Activated T-helper 1 cell treated with anti-CD3 and anti-CD28 coated beads, Interleukin-12 subunit alpha, Interleukin-12 subunit beta, Interleukin-2, Interleukin-4 antibody, amounts not matched to agents 30 ng/mL and 10 ng/mL and 1 ng/mL, durations not matched to agents 14 hours and 24 hours and 36 hours (primary cell): Measurements from ENCODE around the gene RNPS1. TPM values are rescaled to one million over a fixed set of nuclear protein-coding genes. Genes with fewer than 3 reads are reported as not detected.
"Not testable (repeated sequence)": the region's sequence is repeated elsewhere in the genome, so short reads cannot be mapped to it uniquely, and the experiment has no call there.

Source experiments
- DNase-seq: peaks from one replicate; pipeline ENCODE4 v3.0.0; 2021; ENCODE audit warnings: low spot score
- H3K27ac Mint-ChIP-seq: one replicate; pipeline ENCODE4 v1.8.0; 2021; ENCODE audit warnings: mild to moderate bottlenecking, mixed read lengths
- H3K27me3 Mint-ChIP-seq: one replicate; pipeline ENCODE4 v1.8.0; 2022; ENCODE audit warnings: mild to moderate bottlenecking, moderate library complexity, mixed read lengths; ENCODE audit not compliant: insufficient read depth
- H3K36me3 Mint-ChIP-seq: one replicate; pipeline ENCODE4 v1.8.0; 2021; ENCODE audit warnings: low read depth, mixed read lengths
- H3K4me1 Mint-ChIP-seq: one replicate; pipeline ENCODE4 v1.8.0; 2021; ENCODE audit warnings: low read depth, mixed read lengths
- H3K4me3 Mint-ChIP-seq: one replicate; pipeline ENCODE4 v1.8.0; 2021; ENCODE audit warnings: mild to moderate bottlenecking, moderate library complexity, mixed read lengths
- H3K9me3 Mint-ChIP-seq: one replicate; pipeline ENCODE4 v1.8.0; 2021; ENCODE audit warnings: mixed read lengths
- intact Hi-C: fragments of 100-400 bp; cut with micrococcal nuclease; formaldehyde crosslinking; loops from one replicate; pipeline ENCODE4 v1.15.1; 2024
- total RNA-seq: library from RNA; stranded (reverse); gene quantifications from 2 replicates; pipeline ENCODE4 v1.2.3, GENCODE V29; 2022

Gene RNPS1
- total RNA-seq, 1 donor from 2014 or later = 398 TPM

DNA sequence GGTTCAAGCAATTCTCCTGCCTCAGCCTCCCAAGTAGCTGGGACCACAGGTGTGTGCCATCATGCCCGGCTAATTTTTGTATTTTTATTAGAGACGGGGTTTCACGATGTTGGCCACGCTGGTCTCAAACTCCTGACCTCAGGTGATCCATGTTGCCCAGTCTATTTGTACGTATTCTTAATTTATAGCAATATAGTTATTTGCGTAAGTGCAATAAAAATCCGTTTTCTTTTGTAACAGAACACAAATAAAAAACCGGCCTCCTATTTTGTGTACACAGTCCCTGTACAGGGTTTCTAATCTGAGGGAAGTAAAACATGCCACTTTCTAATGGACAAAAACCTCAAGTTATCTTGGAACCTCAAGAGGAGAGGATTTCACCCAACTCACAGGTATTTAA, 7.7 kb downstream of the RNPS1 start:
- H3K27me3 Mint-ChIP-seq = no peaks in the 10 kb centered on the region
- H3K27ac Mint-ChIP-seq = no peak overlapping the region
- H3K36me3 Mint-ChIP-seq = peaks cover 49% of the 10 kb centered on the region
- peaks cover 20% of the 10 kb centered on the region for H3K4me1 Mint-ChIP-seq
- intact Hi-C loops = loop anchor here (10.0 kb wide), 1 partner anchor 235 kb away; the partner anchor contains the start of gene NHERF2
- no peak overlapping the region for H3K4me3 Mint-ChIP-seq
- no peaks in the 10 kb centered on the region for H3K9me3 Mint-ChIP-seq
- DNase-seq = no peak

DNA sequence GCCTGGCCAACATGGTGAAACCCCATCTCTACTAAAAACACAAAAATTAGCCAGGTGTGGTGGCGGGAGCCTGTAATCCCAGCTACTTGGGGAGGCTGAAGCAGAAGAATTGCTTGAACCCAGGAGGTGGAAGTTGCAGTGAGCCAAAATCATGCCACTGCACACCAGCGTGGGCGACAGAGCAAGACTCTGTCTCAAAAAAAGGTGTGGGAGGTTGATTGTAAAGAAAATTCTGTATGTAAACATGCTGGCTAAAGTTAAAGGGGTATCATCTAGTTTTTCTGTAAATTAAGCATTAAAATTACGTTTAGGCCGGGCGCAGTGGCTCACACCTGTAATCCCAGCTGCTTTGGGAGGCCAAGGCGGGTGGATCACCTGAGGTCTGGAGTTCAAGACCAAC, 9.4 kb downstream of the RNPS1 start:
- H3K4me1 Mint-ChIP-seq, H3K27me3 Mint-ChIP-seq, H3K27ac Mint-ChIP-seq, DNase-seq, H3K4me3 Mint-ChIP-seq, H3K9me3 Mint-ChIP-seq, intact Hi-C loops: not testable (repeated sequence)
- H3K36me3 Mint-ChIP-seq = peaks cover 52% of the 10 kb centered on the region

DNA sequence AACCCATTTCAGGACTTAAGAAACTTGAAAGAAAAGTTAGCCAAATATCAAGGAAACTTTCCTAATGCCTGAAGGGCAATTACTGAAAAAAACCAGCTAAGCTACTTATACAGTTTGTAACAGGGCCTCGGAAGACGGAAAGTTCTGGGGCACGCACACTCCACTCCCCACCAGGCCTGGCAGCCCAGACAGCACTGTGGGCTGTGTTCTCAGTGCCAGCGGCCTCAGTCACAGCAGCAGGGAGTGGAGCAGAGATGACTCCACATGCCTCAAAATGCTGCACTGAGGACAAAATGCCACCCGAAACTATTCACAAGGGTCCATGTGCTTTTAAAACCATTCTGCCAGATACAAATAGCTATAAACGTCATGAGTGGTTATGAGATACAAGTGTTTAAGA, 10.2 kb downstream of the RNPS1 start:
- no peaks in the 10 kb centered on the region for H3K9me3 Mint-ChIP-seq
- H3K4me3 Mint-ChIP-seq = no peak overlapping the region
- H3K4me1 Mint-ChIP-seq = peaks cover 13% of the 10 kb centered on the region
- H3K27me3 Mint-ChIP-seq = no peaks in the 10 kb centered on the region
- peaks cover 55% of the 10 kb centered on the region for H3K36me3 Mint-ChIP-seq
- no peak for DNase-seq
- H3K27ac Mint-ChIP-seq = no peak overlapping the region
- intact Hi-C loops = loop anchor here (1.0 kb wide), 1 partner anchor 9 kb away; no protein-coding TSS in a partner anchor

DNA sequence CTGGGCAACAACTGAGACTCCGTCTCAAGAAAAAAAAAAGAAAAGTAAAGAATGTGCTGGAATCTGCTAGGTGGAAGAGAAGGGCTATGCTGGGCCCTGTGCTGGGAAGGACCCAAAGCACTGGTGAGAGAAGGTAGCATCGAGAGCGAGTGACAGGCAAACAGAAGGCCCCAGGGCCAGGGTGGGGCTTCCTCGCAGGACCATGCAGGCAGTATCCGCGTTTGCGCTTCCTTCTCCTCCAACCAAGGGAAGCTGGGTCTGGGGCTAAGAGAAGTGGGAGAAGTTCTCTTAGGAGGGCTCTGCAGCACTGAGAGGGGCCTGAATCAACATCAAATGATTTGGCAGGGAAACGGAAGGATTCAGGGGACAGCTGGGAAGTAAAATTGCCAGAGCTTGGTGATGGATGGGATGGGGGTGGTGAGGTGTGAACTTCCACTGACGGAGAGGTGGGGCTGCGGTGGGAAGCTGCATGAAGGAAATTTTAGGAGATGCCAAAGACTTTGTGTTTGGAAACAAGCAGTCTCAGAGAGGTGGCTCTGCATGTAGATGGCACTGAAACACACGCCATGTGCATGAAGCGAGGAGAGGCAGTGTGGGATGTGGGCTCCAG, 11.3 kb downstream of the RNPS1 start:
- Mint-ChIP-seq H3K9me3 (no peaks in the 10 kb centered on the region), H3K4me3 (no peak overlapping the region), H3K27ac (no peak overlapping the region), H3K36me3 (peaks cover 47% of the 10 kb centered on the region), H3K4me1 (peaks cover 13% of the 10 kb centered on the region), H3K27me3 (no peaks in the 10 kb centered on the region)
- intact Hi-C loops = loop anchor here (1.0 kb wide), 1 partner anchor 10 kb away; no protein-coding TSS in a partner anchor
- DNase-seq = no peak

DNA sequence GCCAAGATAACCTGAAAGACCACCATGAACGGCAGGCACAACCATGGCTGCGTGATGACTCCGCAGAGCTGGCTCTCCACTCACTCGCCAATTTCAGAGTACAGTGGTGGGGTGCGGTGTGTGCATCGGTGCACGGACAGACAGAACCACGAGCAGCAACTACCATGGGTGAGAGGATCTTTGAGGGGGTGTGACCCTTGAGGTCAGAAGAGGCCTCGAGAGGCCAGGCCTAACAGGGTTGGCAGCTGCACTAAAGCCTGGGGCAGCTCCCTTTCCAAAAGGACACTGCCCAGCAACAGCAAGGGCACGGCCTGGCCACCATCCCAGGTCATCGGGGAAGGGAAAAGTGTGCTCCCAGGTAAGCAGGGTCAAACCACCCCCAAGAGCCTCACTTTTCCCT, 14.6 kb downstream of the RNPS1 start:
- Mint-ChIP-seq H3K9me3 (no peaks in the 10 kb centered on the region), H3K27ac (peak overlapping the region; percentile 48)
- intact Hi-C loops = no loop called here

DNA sequence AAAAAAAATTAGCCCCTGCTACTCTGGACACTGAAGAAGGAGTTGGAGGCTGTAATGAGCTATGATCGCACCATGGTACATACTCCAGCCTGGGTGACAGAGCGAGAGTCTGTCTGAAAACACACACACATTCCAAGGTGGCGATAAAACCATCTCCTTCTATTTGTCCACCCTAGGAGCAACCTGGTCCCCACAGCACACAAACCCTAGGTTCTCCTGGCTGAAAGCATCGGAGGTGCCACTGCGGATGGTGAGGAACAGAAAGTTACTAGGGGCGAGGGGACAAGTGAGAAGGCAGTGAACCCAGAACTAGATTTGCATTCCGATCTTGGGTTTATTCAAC, 15.1 kb downstream of the RNPS1 start:
- peaks cover 13% of the 10 kb centered on the region for H3K4me1 Mint-ChIP-seq
- no peak for DNase-seq
- H3K9me3 Mint-ChIP-seq = no peaks in the 10 kb centered on the region
- H3K27me3 Mint-ChIP-seq = no peaks in the 10 kb centered on the region
- H3K36me3 Mint-ChIP-seq = peaks cover 36% of the 10 kb centered on the region
- no peak overlapping the region for H3K4me3 Mint-ChIP-seq
- peak overlapping the region; percentile 70 for H3K27ac Mint-ChIP-seq
- intact Hi-C loops = no loop called here

More for the DNA sequence above, 14.6 kb downstream of the RNPS1 start:
- peaks cover 38% of the 10 kb centered on the region for H3K36me3 Mint-ChIP-seq
- no peaks in the 10 kb centered on the region for H3K27me3 Mint-ChIP-seq
- H3K4me3 Mint-ChIP-seq = no peak overlapping the region
- H3K4me1 Mint-ChIP-seq = peaks cover 13% of the 10 kb centered on the region
- no peak for DNase-seq

DNA sequence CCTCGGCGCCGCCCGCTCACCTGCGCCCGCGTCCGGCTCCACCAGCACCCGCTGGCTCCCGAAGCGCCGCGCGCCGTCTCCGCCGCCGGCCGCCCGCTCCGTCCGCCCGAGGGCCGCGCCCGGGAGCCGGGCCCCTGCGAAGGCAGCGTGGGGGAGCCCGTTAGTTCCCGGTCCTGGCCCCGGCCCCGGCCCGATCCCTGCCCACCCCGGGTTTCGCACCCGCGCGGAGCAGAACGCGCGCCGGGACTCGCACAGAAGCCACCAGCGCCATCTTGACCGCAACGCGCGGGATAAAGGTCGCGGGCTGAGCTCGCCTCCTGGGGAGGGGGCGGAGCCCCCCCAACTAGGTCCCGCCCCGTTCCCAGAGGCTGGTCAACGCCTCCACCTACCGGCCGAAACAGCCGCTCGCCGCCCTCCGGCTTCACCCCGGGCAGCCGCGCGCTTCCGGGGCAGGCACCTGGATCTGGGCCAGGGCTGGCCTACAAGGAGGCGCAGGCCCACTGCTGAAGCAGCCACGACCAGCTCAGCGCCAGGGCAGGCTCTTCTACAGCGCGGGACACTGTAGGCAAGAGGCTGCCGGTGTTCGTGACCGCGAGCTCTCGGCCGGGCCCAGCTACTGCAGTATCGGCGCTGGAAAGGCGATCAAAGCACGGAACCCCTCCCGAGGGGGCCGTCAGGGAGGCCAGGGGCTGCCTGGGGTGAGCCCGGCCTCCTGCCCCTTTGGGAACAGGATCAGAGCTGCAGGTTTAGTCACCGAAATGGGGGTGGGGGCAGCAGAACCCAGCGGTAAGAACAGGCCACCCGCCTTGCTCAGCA, 16.4 kb downstream of the RNPS1 start, which contains the start of gene ECI1:
ECI1 (minus strand) TSS at position 292 of the 816 bp plus-strand sequence; CDS start at position 271, 21 bp downstream.
- Mint-ChIP-seq H3K36me3 (peaks cover 26% of the 10 kb centered on the region), H3K27ac (peak within 1 kb of the TSS; percentile 94), H3K27me3 (no peaks in the 10 kb centered on the region), H3K4me3 (peak within 1 kb of the TSS; percentile 91), H3K4me1 (peaks cover 8% of the 10 kb centered on the region), H3K9me3 (no peaks in the 10 kb centered on the region)
- intact Hi-C loops = loop anchor here (1.0 to 2.0 kb wide), 6 partner anchors 17 to 178 kb away; partner anchors contain the start of genes CCNF, E4F1, MLST8 and RNPS1
- DNase-seq = peak; percentile 80

DNA sequence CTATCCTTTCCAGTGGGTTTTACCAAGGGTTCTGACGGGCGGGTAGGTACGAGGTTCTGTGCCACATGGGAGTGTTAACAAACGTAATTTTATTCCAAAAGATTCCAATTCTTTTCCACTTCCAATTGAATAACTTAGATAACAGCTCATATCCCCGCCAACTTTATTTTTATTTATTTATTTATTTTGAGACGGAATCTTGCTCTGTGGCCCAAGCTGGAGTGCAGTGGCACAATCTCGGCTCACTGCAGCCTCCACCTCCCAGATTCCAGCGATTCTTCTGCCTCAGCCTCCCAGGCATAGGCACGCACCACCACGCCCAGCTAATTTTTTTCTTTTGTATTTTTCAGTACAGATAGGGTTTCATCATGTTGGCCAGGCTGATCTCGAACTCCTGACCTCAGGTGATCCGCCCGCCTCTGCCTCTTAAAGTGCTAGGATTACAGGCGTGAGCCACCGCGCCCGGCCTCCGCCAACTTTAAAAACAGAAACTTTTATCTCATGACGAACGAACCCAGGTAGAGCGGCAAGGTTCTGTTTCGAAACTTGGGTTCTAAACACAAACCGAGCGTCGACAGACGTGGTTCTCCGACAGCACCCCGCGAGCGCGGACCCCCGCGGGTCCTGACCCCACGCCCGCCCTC, 17.2 kb downstream of the RNPS1 start:
- no peaks in the 10 kb centered on the region for H3K27me3 Mint-ChIP-seq
- H3K36me3 Mint-ChIP-seq = peaks cover 22% of the 10 kb centered on the region
- peaks cover 5% of the 10 kb centered on the region for H3K4me1 Mint-ChIP-seq
- H3K27ac Mint-ChIP-seq = peak overlapping the region; percentile 94
- DNase-seq = peak; percentile 34
- no peaks in the 10 kb centered on the region for H3K9me3 Mint-ChIP-seq
- peak overlapping the region; percentile 91 for H3K4me3 Mint-ChIP-seq
- intact Hi-C loops = loop anchor here (1.0 to 2.0 kb wide), 6 partner anchors 18 to 179 kb away; partner anchors contain the start of genes CCNF, E4F1, MLST8 and RNPS1

DNA sequence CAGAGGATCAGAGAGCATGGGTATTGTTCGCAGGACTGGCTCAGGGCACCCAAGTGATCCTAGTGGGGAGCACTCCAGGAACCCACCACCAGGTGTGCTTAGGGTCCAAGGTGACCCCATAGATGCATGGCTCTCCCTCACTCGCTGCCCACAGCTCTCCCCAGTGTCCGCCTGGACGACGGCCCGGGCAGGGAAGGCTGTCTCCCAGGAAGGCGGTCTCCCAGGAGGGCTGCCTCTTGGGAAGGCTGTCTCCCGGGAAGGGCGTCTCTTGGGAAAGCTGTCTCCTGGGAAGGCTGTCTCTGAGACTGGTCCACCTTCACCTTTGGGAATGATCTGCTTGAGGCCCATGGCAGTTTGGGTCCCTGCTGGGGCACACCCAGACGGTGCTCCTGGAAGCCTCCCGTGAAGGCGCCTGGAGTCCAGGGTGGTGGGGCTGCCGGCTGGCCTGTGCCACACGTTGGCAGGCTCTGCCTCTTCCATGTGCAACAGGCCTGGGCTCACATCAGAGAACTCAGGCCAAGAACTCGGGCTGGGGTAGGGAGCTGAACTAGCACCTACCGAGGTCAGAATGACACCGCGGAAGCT, 21.5 kb downstream of the RNPS1 start:
- DNase-seq = no peak
- Mint-ChIP-seq H3K36me3 (peaks cover 8% of the 10 kb centered on the region), H3K4me3 (no peak overlapping the region), H3K27me3 (no peaks in the 10 kb centered on the region), H3K27ac (no peak overlapping the region), H3K9me3 (no peaks in the 10 kb centered on the region), H3K4me1 (no peaks in the 10 kb centered on the region)
- intact Hi-C loops = no loop called here

DNA sequence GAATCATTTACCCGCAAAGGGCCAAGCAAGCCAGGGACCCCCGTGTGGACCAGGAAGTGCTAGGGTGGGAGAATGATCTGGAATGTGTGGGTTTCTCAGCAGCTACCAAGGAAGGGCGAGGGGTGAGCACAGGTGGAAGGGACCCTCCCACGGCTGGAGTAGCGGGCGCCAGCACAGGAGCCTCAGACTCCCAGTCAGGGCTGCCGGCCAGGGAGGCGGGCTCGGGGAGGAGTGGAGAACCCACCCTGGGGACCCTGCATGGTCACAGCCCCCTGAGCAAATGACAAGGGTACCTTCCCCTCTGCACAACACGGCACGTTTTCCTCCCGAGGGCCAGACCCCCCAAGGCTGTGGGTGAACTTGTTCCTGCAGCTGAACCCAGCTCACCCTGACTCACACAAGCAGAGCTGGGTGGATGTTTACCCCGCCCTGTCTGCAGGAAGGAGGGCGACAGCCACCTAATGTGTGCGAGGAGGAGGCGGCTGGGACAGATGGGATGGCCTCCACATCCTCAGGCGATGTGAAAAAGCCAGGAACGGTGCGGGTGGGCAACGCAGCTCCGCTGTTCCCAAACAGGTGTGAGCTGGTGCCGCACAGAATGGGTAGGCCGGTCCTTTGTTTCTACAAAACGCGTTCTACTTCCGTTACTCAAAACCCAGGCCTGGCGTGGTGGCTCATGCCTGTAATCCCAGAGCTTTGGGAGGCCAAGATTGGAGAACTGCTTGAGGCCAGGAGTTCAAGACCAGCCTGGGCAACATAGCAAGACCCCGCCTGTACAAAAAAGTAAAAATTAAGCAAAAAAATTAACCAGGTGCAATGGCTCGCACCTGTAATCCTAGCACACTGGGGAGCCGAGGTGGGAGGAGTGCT, 22.8 kb downstream of the RNPS1 start:
- intact Hi-C loops = no loop called here
- H3K36me3 Mint-ChIP-seq = peaks cover 8% of the 10 kb centered on the region
- no peaks in the 10 kb centered on the region for H3K4me1 Mint-ChIP-seq
- no peak overlapping the region for H3K4me3 Mint-ChIP-seq
- no peaks in the 10 kb centered on the region for H3K9me3 Mint-ChIP-seq
- no peak for DNase-seq
- no peaks in the 10 kb centered on the region for H3K27me3 Mint-ChIP-seq
- H3K27ac Mint-ChIP-seq = no peak overlapping the region

DNA sequence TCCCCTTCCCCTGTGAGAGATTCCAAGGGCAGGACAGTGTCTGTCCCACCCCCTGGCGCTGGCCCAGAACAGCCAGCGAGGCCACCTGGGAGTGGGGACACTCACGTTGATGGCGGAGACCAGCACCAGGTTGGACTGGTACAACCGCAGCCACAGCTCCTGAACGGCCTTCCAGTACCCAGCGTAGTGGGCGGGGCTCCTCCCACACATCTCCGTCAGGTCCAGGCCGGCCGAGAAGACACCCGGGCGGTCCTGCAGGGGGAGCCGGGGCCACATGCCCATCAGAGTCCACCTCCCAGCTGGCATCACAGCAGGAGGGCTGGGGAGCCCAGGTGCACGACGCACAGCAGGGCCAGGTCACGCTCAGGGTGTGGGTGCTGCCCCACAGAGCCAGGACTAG, 23.6 kb downstream of the RNPS1 start:
- peaks cover 8% of the 10 kb centered on the region for H3K36me3 Mint-ChIP-seq
- no peak overlapping the region for H3K4me3 Mint-ChIP-seq
- H3K27me3 Mint-ChIP-seq = no peaks in the 10 kb centered on the region
- no peak overlapping the region for H3K27ac Mint-ChIP-seq
- H3K4me1 Mint-ChIP-seq = no peaks in the 10 kb centered on the region
- intact Hi-C loops = no loop called here
- H3K9me3 Mint-ChIP-seq = no peaks in the 10 kb centered on the region
- DNase-seq = no peak

DNA sequence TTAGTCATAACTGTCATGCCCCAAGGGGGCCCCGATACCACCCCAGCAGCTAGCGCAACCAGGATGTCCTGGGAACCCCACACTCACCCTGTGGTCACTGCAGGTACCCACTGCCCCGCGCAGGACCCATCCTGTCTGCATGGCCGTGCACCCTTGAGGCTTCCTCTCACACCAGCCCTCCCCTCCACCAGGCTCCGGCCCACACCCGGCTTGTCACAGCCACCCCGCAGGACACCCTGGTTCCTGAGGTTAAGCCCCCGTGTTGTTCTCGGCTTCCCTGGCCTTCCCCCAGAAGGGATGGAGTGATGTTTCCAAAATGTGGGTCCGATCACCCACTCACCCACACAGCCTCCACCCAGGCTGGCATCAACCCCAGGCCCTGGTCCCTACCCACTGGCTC, 24.1 kb downstream of the RNPS1 start:
- Mint-ChIP-seq H3K27me3 (no peaks in the 10 kb centered on the region), H3K27ac (no peak overlapping the region), H3K36me3 (peaks cover 8% of the 10 kb centered on the region), H3K4me3 (no peak overlapping the region), H3K4me1 (no peaks in the 10 kb centered on the region), H3K9me3 (no peaks in the 10 kb centered on the region)
- no peak for DNase-seq
- intact Hi-C loops = no loop called here
